OCI-LY1 (cell line): Measurements from ENCODE around the gene TAT.
"Not testable (repeated sequence)": the region's sequence is repeated elsewhere in the genome, so short reads cannot be mapped to it uniquely, and the experiment has no call there.

Experiments
- H2AFZ ChIP-seq: fragments of 200-600 bp; sonication (generic), shearing (Covaris generic); 2 replicates; pipeline ENCODE4 v1.6.0; 2014; ENCODE audit warnings: antibody characterized with exemption, mild to moderate bottlenecking, low read length
- H3F3A ChIP-seq: fragments of 200-600 bp; sonication (generic), shearing (Covaris generic); 2 replicates; pipeline ENCODE4 v1.6.0; 2014; ENCODE audit warnings: mild to moderate bottlenecking, antibody characterized with exemption, low read length, moderate library complexity; ENCODE audit not compliant: insufficient read depth
- H3K27ac ChIP-seq: fragments of 200-600 bp; sonication (generic); 2 replicates; pipeline ENCODE4 v1.5.1; 2014; ENCODE audit warnings: low read length, mixed run types, mild to moderate bottlenecking, low read depth; ENCODE audit not compliant: poor library complexity, severe bottlenecking
- H3K27me3 ChIP-seq: fragments of 200-600 bp; sonication (generic); 2 replicates; pipeline ENCODE4 v1.6.0; 2014; ENCODE audit warnings: antibody characterized with exemption, mild to moderate bottlenecking, low read length, moderate library complexity; ENCODE audit not compliant: insufficient read depth
- H3K36me3 ChIP-seq: fragments of 200-600 bp; sonication (generic); 2 replicates; pipeline ENCODE4 v1.6.1; 2014; ENCODE audit warnings: mild to moderate bottlenecking, antibody characterized with exemption, low read length, moderate library complexity, mixed read lengths; ENCODE audit not compliant: insufficient read depth
- H3K4me1 ChIP-seq: fragments of 200-600 bp; sonication (generic); 2 replicates; pipeline ENCODE4 v1.5.1; 2014; ENCODE audit warnings: mild to moderate bottlenecking, low read length, moderate library complexity; ENCODE audit not compliant: insufficient read depth, severe bottlenecking
- H3K4me2 ChIP-seq: fragments of 200-600 bp; sonication (generic), shearing (Covaris generic); 2 replicates; pipeline ENCODE4 v1.6.1; 2014; ENCODE audit warnings: low read length
- H3K4me3 ChIP-seq: fragments of 200-600 bp; sonication (generic); 2 replicates; pipeline ENCODE4 v1.5.1; 2014; ENCODE audit warnings: low read length, low read depth, mild to moderate bottlenecking, mixed read lengths; ENCODE audit not compliant: poor library complexity, severe bottlenecking
- H3K79me2 ChIP-seq: fragments of 200-600 bp; shearing (Covaris generic); 2 replicates; pipeline ENCODE4 v1.6.1; 2016; ENCODE audit warnings: mixed run types, low read length, mixed read lengths; ENCODE audit not compliant: insufficient read depth
- H3K9ac ChIP-seq: fragments of 200-600 bp; sonication (generic), shearing (Covaris generic); 2 replicates; pipeline ENCODE4 v1.6.1; 2014; ENCODE audit warnings: mild to moderate bottlenecking, low read length, mixed read lengths
- H3K9me2 ChIP-seq: fragments of 200-600 bp; sonication (generic), shearing (Covaris generic); 2 replicates; pipeline ENCODE4 v1.6.1; 2014; ENCODE audit warnings: low read depth, mild to moderate bottlenecking, low read length, mixed read lengths
- H3K9me3 ChIP-seq: fragments of 200-600 bp; shearing (Covaris generic); 2 replicates; pipeline ENCODE4 v1.6.1; 2014; ENCODE audit warnings: low read length, mixed read lengths
- H4K20me1 ChIP-seq: fragments of 200-600 bp; sonication (generic), shearing (Covaris generic); 2 replicates; pipeline ENCODE4 v1.6.0; 2016; ENCODE audit warnings: mild to moderate bottlenecking, low read length; ENCODE audit not compliant: insufficient read depth
- CTCF ChIP-seq: fragments of 200-600 bp; sonication (generic), shearing (Covaris generic); IDR thresholded peaks from 2 replicates; pipeline ENCODE4 v1.5.1; 2017; ENCODE audit warnings: mild to moderate bottlenecking, antibody characterized with exemption, low read length, moderate library complexity, mixed read lengths
- EZH2 ChIP-seq: fragments of 200-600 bp; sonication (generic), shearing (Covaris generic); IDR thresholded peaks from 2 replicates; pipeline ENCODE4 v1.8.0; 2017; ENCODE audit warnings: borderline replicate concordance, mixed run types, mild to moderate bottlenecking, antibody characterized with exemption, low read length, moderate library complexity, mixed read lengths

Gene TAT

GRCh38 chr16:71600822-71601221 is 23.9 kb upstream of the TAT start:
- H3K4me3 ChIP-seq: no peak overlapping the region
- no peaks in the 10 kb centered on the region for H3K9me2 ChIP-seq
- no peaks in the 10 kb centered on the region for H3F3A ChIP-seq
- TF ChIP-seq CTCF: no peak
- TF ChIP-seq EZH2: no peak
- H4K20me1 ChIP-seq: no peaks in the 10 kb centered on the region
- H2AFZ ChIP-seq: no peak overlapping the region
- H3K4me2 ChIP-seq: no peak overlapping the region
- H3K9me3 ChIP-seq: no peaks in the 10 kb centered on the region
- H3K27me3 ChIP-seq: no peaks in the 10 kb centered on the region
- H3K4me1 ChIP-seq: no peaks in the 10 kb centered on the region
- H3K79me2 ChIP-seq: no peaks in the 10 kb centered on the region
- H3K9ac ChIP-seq: no peak overlapping the region
- H3K27ac ChIP-seq: no peak overlapping the region
- H3K36me3 ChIP-seq: no peaks in the 10 kb centered on the region

GRCh38 chr16:71598426-71598825 is 21.5 kb upstream of the TAT start:
- H3K4me3 ChIP-seq: not testable (repeated sequence)

GRCh38 chr16:71595340-71595826 is 18.5 kb upstream of the TAT start:
- not testable (repeated sequence) for H3K27ac ChIP-seq, H2AFZ ChIP-seq, H3K4me2 ChIP-seq, H3K79me2 ChIP-seq, H3K4me1 ChIP-seq, H3K9me2 ChIP-seq, H3K27me3 ChIP-seq, H3K9ac ChIP-seq, H3K9me3 ChIP-seq, H3K4me3 ChIP-seq, H3F3A ChIP-seq, H4K20me1 ChIP-seq, H3K36me3 ChIP-seq

More at GRCh38 chr16:71598426-71598825, 21.5 kb upstream of the TAT start:
- H3K79me2 ChIP-seq, H2AFZ ChIP-seq, H3K36me3 ChIP-seq, H4K20me1 ChIP-seq, H3F3A ChIP-seq, H3K9me3 ChIP-seq, H3K4me1 ChIP-seq, H3K27ac ChIP-seq, H3K9ac ChIP-seq, H3K4me2 ChIP-seq, H3K9me2 ChIP-seq, H3K27me3 ChIP-seq: not testable (repeated sequence)

- Histone ChIP-seq H3K4me2 (no peak overlapping the region), H3K27me3 (0 out of 2 replicates have a peak, but pooled peaks cover 4% of the 10 kb centered on the region), H3K9me2 (no peaks in the 10 kb centered on the region), H4K20me1 (no peaks in the 10 kb centered on the region), H2AFZ (no peak overlapping the region), H3K9ac (no peak overlapping the region), H3K4me1 (no peaks in the 10 kb centered on the region), H3K27ac (no peak overlapping the region), H3K36me3 (no peaks in the 10 kb centered on the region), H3F3A (no peaks in the 10 kb centered on the region), H3K79me2 (no peaks in the 10 kb centered on the region), H3K4me3 (no peak overlapping the region), H3K9me3 (no peaks in the 10 kb centered on the region)
- TF ChIP-seq CTCF (no peak), EZH2 (no peak)
Observed at GRCh38 chr16:71594000-71594646, 17.2 kb upstream of the TAT start.
